GM23248 (cell line): Measurements from ENCODE around the gene TRHDE. TPM values are rescaled to one million over a fixed set of nuclear protein-coding genes. Genes with fewer than 3 reads are reported as not detected.
A peak's percentile ranks its signal among the peaks of the same experiment; 100 is the strongest.

Experiments
- DNase-seq: peaks from one replicate; pipeline ENCODE4 v3.0.0-alpha.2; 2015
- H2AFZ ChIP-seq: fragments of 200-600 bp; sonication (generic); 2 replicates; pipeline ENCODE4 v1.6.1; 2016; ENCODE audit warnings: antibody characterized with exemption
- H3F3A ChIP-seq: fragments of 200-600 bp; sonication (generic); 2 replicates; pipeline ENCODE4 v1.6.1; 2016; ENCODE audit warnings: mild to moderate bottlenecking, antibody characterized with exemption, mixed run types; ENCODE audit not compliant: insufficient read depth
- H3K27ac ChIP-seq: fragments of 200-600 bp; sonication (generic); 2 replicates; pipeline ENCODE4 v1.5.1; 2016; ENCODE audit warnings: mild to moderate bottlenecking
- H3K27me3 ChIP-seq: fragments of 200-600 bp; sonication (generic); replicated peaks from 2 replicates; pipeline ENCODE4 v1.6.1; 2016; ENCODE audit warnings: mild to moderate bottlenecking; ENCODE audit not compliant: insufficient read depth
- H3K36me3 ChIP-seq: fragments of 200-600 bp; sonication (generic); 2 replicates; pipeline ENCODE4 v1.6.1; 2016; ENCODE audit warnings: low read depth, mild to moderate bottlenecking
- H3K4me1 ChIP-seq: fragments of 200-600 bp; sonication (generic); 2 replicates; pipeline ENCODE4 v1.6.1; 2016; ENCODE audit warnings: mild to moderate bottlenecking; ENCODE audit not compliant: insufficient read depth
- H3K4me2 ChIP-seq: fragments of 200-600 bp; sonication (generic); one replicate; pipeline ENCODE4 v1.6.1; 2016; ENCODE audit warnings: mild to moderate bottlenecking; ENCODE audit not compliant: unreplicated experiment
- H3K4me3 ChIP-seq: fragments of 200-600 bp; sonication (generic); 2 replicates; pipeline ENCODE4 v1.5.1; 2016; ENCODE audit warnings: mild to moderate bottlenecking
- H3K79me2 ChIP-seq: fragments of 200-600 bp; sonication (generic); 2 replicates; pipeline ENCODE4 v1.6.1; 2016; ENCODE audit warnings: mild to moderate bottlenecking; ENCODE audit not compliant: insufficient read depth
- H3K9ac ChIP-seq: fragments of 200-600 bp; sonication (generic); 2 replicates; pipeline ENCODE4 v1.6.1; 2016; ENCODE audit warnings: mild to moderate bottlenecking
- H3K9me2 ChIP-seq: fragments of 200-600 bp; sonication (generic); 2 replicates; pipeline ENCODE4 v1.6.1; 2016; ENCODE audit warnings: mixed run types, mild to moderate bottlenecking, moderate library complexity; ENCODE audit not compliant: insufficient read depth
- H3K9me3 ChIP-seq: fragments of 200-600 bp; sonication (generic); one replicate; pipeline ENCODE4 v1.6.1; 2017; ENCODE audit warnings: low read depth
- H4K20me1 ChIP-seq: fragments of 200-600 bp; sonication (generic); 2 replicates; pipeline ENCODE4 v1.6.0; 2016; ENCODE audit not compliant: insufficient read depth
- EZH2 ChIP-seq: fragments of 200-600 bp; sonication (generic); IDR thresholded peaks from 2 replicates; pipeline ENCODE4 v1.6.1; 2018; ENCODE audit warnings: antibody characterized with exemption, mild to moderate bottlenecking; ENCODE audit not compliant: insufficient read depth, poor library complexity, severe bottlenecking
- EZH2phosphoT487 ChIP-seq: fragments of 200-600 bp; sonication (generic); IDR thresholded peaks from 2 replicates; pipeline ENCODE4 v1.6.1; 2018; ENCODE audit warnings: antibody characterized with exemption, moderate library complexity, mild to moderate bottlenecking, low read depth; ENCODE audit not compliant: insufficient read depth
- WGBS, 2 experiments: methylation state at CpG; one replicate each; pipeline ENCODE4 v1.1.6; 2015 to 2017; ENCODE audit warnings: low lambda C conversion rate in 2 of 2, low coverage in 1 of 2; ENCODE audit errors: missing lambda C conversion rate in 2 of 2; 5-methylcytosine and 5-hydroxymethylcytosine counted together
- in situ Hi-C: fragments of 300-500 bp; cut with MboI; formaldehyde crosslinking; loops from 2 replicates; pipeline ENCODE4 v1.15.0; 2020
- polyA plus RNA-seq: library from polyadenylated mRNA; unstranded; fragments of >200 nt; fragmentation: Nextera tagmentation; extraction: Ambion mirVana; gene quantifications from 2 replicates; pipeline ENCODE4 v1.2.1, GENCODE V29; 2016
- total RNA-seq: library from RNA; depleted of rRNA; stranded (reverse); fragments of >200 nt; shearing (Covaris generic); gene quantifications from 2 replicates; pipeline ENCODE4 v1.2.3, GENCODE V29; 2014

TRHDE gene
- total and polyA plus RNA-seq, 2 experiments from 2014 or later: 1.4 to 2.8 TPM

DNA sequence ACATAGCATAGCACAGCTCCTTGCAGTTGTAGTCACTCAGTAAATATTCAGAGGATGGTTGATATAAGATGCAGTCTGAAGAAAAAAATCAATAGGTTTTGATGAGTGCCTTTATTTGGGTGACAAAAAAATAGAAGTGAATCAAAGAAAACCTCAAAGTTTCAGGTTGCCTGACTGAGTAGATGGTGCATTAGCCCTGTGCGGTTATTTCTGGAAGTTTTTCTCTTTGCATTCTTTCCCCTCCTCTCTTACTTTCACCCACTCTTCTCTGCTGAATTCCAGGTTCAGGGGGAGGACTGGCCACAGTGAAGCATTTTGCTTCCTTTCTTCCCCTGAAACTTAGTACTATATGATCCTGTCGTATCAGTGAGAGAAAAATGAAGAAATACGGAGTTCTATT lies 28.6 kb downstream of the TRHDE start:
- H3K4me2 ChIP-seq: no peak overlapping the region
- H2AFZ ChIP-seq: no peak overlapping the region
- H3K36me3 ChIP-seq: no peaks in the 10 kb centered on the region
- WGBS, 2 experiments: 31 to 36% methylated on average over 3 of the region's 3 CpGs
- H3K27ac ChIP-seq: no peak overlapping the region
- H3K4me3 ChIP-seq: no peak overlapping the region
- H3K79me2 ChIP-seq: no peaks in the 10 kb centered on the region
- no peak for TF ChIP-seq EZH2phosphoT487
- no peaks in the 10 kb centered on the region for H3K9me3 ChIP-seq
- in situ Hi-C loops: no loop called here
- no peak overlapping the region for H3K9ac ChIP-seq
- no peaks in the 10 kb centered on the region for H4K20me1 ChIP-seq
- H3K27me3 ChIP-seq: no peaks in the 10 kb centered on the region
- no peaks in the 10 kb centered on the region for H3K9me2 ChIP-seq
- H3F3A ChIP-seq: peaks cover 5% of the 10 kb centered on the region; the same call in 1 of the 2 replicates
- H3K4me1 ChIP-seq: peaks cover 6% of the 10 kb centered on the region; the same call in 1 of the 2 replicates
- no peak for DNase-seq

GRCh38 chr12:72304751-72305150 lies 32.6 kb downstream of the TRHDE start:
- Histone ChIP-seq H4K20me1 (no peaks in the 10 kb centered on the region), H3K36me3 (no peaks in the 10 kb centered on the region), H3K27me3 (no peaks in the 10 kb centered on the region), H3K4me3 (no peak overlapping the region), H3F3A (no peaks in the 10 kb centered on the region), H3K9ac (no peak overlapping the region), H3K9me2 (no peaks in the 10 kb centered on the region), H2AFZ (no peak overlapping the region), H3K9me3 (no peaks in the 10 kb centered on the region), H3K4me1 (no peaks in the 10 kb centered on the region), H3K79me2 (no peaks in the 10 kb centered on the region), H3K27ac (no peak overlapping the region), H3K4me2 (no peak overlapping the region)
- 26 to 30% methylated on average over 2 of the region's 2 CpGs for WGBS, 2 experiments
- in situ Hi-C loops: no loop called here
- TF ChIP-seq EZH2phosphoT487 (no peak), EZH2 (no peak)
- no peak for DNase-seq

DNA sequence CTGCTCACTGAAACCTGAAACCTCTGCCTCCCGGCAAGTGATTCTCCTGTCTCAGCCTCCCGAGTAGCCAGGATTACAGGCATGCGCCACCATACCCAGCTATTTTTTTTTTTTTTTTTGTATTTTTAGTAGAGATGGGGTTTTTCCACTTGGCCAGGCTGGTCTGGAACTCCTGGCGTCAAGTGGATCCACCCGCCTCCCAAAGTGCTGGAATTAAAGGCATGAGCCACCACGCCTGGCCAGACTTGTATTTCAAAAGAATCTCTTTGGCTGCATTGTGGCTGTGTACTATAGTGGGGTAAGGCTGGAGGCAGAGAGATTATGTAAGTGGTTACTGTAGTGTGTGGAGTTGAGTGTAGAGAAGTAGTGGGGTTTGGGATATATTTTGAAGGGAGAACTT lies 35.1 kb downstream of the TRHDE start:
- no peak overlapping the region for H3K27ac ChIP-seq
- H3K9ac ChIP-seq: no peak overlapping the region
- H3K9me3 ChIP-seq: no peaks in the 10 kb centered on the region
- no peak for DNase-seq
- in situ Hi-C loops: no loop called here
- no peaks in the 10 kb centered on the region for H3K79me2 ChIP-seq
- H3K4me3 ChIP-seq: no peak overlapping the region
- no peak overlapping the region for H2AFZ ChIP-seq
- H3F3A ChIP-seq: no peaks in the 10 kb centered on the region
- TF ChIP-seq EZH2phosphoT487 (no peak), EZH2 (no peak)
- no peaks in the 10 kb centered on the region for H3K9me2 ChIP-seq
- no peaks in the 10 kb centered on the region for H3K4me1 ChIP-seq
- H3K4me2 ChIP-seq: no peak overlapping the region
- WGBS, 2 experiments: 47 to 53% methylated on average over 6 of the region's 6 CpGs
- no peaks in the 10 kb centered on the region for H4K20me1 ChIP-seq
- H3K36me3 ChIP-seq: no peaks in the 10 kb centered on the region
- H3K27me3 ChIP-seq: no peaks in the 10 kb centered on the region

DNA sequence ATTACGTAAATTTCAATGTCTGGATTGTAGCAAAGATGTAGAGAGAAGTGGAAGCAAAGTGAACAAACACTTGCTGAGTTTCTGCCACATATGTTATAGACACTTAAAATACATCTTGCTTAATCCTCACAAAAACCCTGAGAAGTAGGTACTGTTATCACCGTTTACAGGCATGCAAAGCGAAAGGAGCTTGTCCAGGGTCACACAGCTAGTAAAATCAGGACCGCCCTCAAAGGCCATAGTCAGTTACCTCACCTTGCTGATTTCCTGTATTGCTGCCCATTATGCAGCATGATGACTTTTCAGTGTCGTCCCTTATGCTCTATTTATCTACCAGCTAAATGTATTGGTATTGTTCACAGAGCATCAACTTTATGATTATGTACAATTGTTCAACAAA lies 39.8 kb downstream of the TRHDE start:
- TF ChIP-seq EZH2phosphoT487 (no peak), EZH2 (no peak)
- WGBS, 2 experiments: 9 to 11% methylated on average over 5 of the region's 5 CpGs
- no peak for DNase-seq
- H3K4me3 ChIP-seq: no peak overlapping the region
- in situ Hi-C loops: no loop called here
- no peaks in the 10 kb centered on the region for H3K27me3 ChIP-seq
- H3K9me2 ChIP-seq: no peaks in the 10 kb centered on the region
- H4K20me1 ChIP-seq: no peaks in the 10 kb centered on the region
- H3K36me3 ChIP-seq: no peaks in the 10 kb centered on the region
- no peaks in the 10 kb centered on the region for H3K9me3 ChIP-seq
- H3K4me1 ChIP-seq: no peaks in the 10 kb centered on the region
- no peak overlapping the region for H3K9ac ChIP-seq
- H3F3A ChIP-seq: no peaks in the 10 kb centered on the region
- 0 out of 2 replicates have a peak overlapping the region, but pooled peaks have one; percentile 41 for H2AFZ ChIP-seq
- H3K4me2 ChIP-seq: no peak overlapping the region
- H3K27ac ChIP-seq: no peak overlapping the region
- H3K79me2 ChIP-seq: no peaks in the 10 kb centered on the region

DNA sequence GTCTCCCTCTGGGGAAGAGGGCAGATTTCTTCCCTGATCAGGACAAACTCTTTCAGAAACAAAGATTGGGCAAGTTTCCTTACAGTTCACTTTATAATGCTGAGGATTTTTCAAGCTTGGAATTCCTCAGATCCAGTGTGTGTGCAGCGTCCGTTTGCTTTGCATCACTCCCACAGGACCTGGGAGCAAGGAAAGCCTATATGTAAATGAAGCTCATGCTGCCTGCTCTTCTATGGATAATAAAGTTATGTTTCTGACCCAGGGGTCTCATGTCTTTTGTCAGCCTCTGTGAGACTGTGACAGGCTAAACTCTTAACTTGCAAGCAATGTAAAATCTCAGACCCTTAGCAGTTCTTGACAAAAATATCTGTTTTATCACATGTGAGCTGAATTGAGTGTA lies 41.6 kb downstream of the TRHDE start:
- no peaks in the 10 kb centered on the region for H3F3A ChIP-seq
- no peak overlapping the region for H3K4me3 ChIP-seq
- no peak for DNase-seq
- in situ Hi-C loops: no loop called here
- no peak overlapping the region for H3K27ac ChIP-seq
- no peak overlapping the region for H2AFZ ChIP-seq
- no peaks in the 10 kb centered on the region for H3K36me3 ChIP-seq
- TF ChIP-seq EZH2phosphoT487 (no peak), EZH2 (no peak)
- H3K27me3 ChIP-seq: no peaks in the 10 kb centered on the region
- no peaks in the 10 kb centered on the region for H4K20me1 ChIP-seq
- H3K79me2 ChIP-seq: no peaks in the 10 kb centered on the region
- no peaks in the 10 kb centered on the region for H3K4me1 ChIP-seq
- H3K4me2 ChIP-seq: no peak overlapping the region
- H3K9me3 ChIP-seq: no peaks in the 10 kb centered on the region
- WGBS, 2 experiments: 36 to 40% methylated on average over 2 of the region's 2 CpGs
- no peaks in the 10 kb centered on the region for H3K9me2 ChIP-seq
- H3K9ac ChIP-seq: no peak overlapping the region
